BLaER1 (cell line): ENCODE data around the gene HSPBP1.
A peak's percentile ranks its signal among the peaks of the same experiment; 100 is the strongest.

Experiments used
- H3K27ac ChIP-seq: shearing (Covaris generic); formaldehyde crosslinking; 2 replicates; pipeline ENCODE4 v1.8.1; 2022
- H3K27me3 ChIP-seq: shearing (Covaris generic); formaldehyde crosslinking; 2 replicates; pipeline ENCODE4 v1.8.1; 2022
- H3K36me3 ChIP-seq: shearing (Covaris generic); formaldehyde crosslinking; 2 replicates; pipeline ENCODE4 v1.8.1; 2022
- H3K4me1 ChIP-seq: shearing (Covaris generic); formaldehyde crosslinking; 2 replicates; pipeline ENCODE4 v1.8.1; 2022
- H3K4me2 ChIP-seq: shearing (Covaris generic); formaldehyde crosslinking; 2 replicates; pipeline ENCODE4 v1.8.1; 2022
- H3K4me3 ChIP-seq: shearing (Covaris generic); formaldehyde crosslinking; 2 replicates; pipeline ENCODE4 v1.8.1; 2022
- H3K9ac ChIP-seq: shearing (Covaris generic); formaldehyde crosslinking; 2 replicates; pipeline ENCODE4 v1.8.1; 2022
- H3K9me3 ChIP-seq: shearing (Covaris generic); formaldehyde crosslinking; 2 replicates; pipeline ENCODE4 v1.8.1; 2022
- H4K20me1 ChIP-seq: shearing (Covaris generic); formaldehyde crosslinking; 2 replicates; pipeline ENCODE4 v1.8.1; 2022
- Cebpa-rat ChIP-seq: shearing (Covaris generic); IDR thresholded peaks from 2 replicates; pipeline ENCODE4 v1.8.1; 2022

Gene HSPBP1

DNA sequence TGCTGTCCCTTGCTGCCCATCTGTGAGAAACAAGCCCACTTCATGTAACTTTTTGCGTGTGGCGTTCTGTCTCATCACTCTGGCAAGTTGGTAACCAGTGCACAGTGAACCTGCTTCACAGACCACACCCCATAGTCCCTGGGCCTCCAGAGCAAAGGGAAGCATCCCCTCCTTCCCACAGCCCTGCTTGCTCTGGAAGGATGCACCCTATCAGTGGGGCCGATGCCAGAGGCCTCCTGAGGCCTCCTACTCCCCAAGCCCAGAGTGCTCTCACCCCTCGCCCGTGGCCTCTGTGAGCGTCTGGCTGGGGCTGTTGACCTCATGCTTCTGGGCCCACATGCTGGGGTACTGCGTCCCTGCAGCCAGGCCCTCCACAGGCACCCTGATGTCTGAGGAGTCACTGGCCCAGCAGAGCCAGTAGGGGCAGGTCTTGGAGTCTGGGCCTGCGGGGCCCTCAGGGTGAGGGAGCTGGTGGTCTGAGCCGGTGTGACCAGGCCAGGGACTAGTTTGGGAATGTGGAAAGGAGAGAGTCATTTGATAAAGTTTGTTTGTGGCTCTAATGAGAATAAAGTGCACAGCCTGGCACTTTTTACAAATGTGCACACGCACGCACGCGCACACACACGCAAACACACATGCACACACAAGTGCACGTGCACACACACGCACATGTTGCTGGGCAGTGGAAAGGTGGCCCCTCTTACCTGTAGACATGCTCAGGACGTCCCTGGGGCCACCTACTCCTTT lies 56.4 kb downstream of the HSPBP1 start:
- no peaks in the 10 kb centered on the region for H3K9me3 ChIP-seq
- H3K4me2 ChIP-seq: no peak overlapping the region
- no peak overlapping the region for H3K4me3 ChIP-seq
- peaks cover 55% of the 10 kb centered on the region for H3K36me3 ChIP-seq
- no peaks in the 10 kb centered on the region for H3K27me3 ChIP-seq
- peaks cover 95% of the 10 kb centered on the region for H4K20me1 ChIP-seq
- no peaks in the 10 kb centered on the region for H3K4me1 ChIP-seq
- no peak for TF ChIP-seq Cebpa-rat
- H3K27ac ChIP-seq: no peak overlapping the region
- H3K9ac ChIP-seq: no peak overlapping the region

DNA sequence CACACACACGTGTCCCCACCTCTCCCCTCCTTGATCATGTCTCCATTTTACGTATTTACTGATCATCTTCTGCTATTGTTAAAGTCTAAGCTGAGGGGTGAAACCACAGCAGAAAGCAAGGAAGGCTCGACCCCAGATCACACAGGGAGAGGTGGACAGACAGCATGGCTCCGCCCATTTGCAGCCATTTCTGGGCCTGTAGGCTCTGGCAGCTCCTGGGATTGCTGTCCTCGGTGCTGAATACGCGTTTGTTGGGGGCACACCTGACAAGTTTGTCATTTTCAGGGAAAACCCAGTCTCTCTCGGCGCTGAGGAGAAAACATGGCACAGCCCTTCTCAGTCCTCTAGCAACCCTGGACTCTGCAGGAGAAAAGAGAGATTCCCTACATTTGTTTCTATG lies 59.4 kb downstream of the HSPBP1 start:
- peaks cover 26% of the 10 kb centered on the region for H3K36me3 ChIP-seq
- H3K27ac ChIP-seq: no peak overlapping the region
- peaks cover 16% of the 10 kb centered on the region for H3K4me1 ChIP-seq
- peaks cover 82% of the 10 kb centered on the region for H4K20me1 ChIP-seq
- H3K9ac ChIP-seq: no peak overlapping the region
- no peak for TF ChIP-seq Cebpa-rat
- no peak overlapping the region for H3K4me2 ChIP-seq
- no peaks in the 10 kb centered on the region; the same call in 1 of the 2 replicates for H3K9me3 ChIP-seq
- H3K4me3 ChIP-seq: no peak overlapping the region
- 0 out of 2 replicates have a peak, but pooled peaks cover 4% of the 10 kb centered on the region for H3K27me3 ChIP-seq

DNA sequence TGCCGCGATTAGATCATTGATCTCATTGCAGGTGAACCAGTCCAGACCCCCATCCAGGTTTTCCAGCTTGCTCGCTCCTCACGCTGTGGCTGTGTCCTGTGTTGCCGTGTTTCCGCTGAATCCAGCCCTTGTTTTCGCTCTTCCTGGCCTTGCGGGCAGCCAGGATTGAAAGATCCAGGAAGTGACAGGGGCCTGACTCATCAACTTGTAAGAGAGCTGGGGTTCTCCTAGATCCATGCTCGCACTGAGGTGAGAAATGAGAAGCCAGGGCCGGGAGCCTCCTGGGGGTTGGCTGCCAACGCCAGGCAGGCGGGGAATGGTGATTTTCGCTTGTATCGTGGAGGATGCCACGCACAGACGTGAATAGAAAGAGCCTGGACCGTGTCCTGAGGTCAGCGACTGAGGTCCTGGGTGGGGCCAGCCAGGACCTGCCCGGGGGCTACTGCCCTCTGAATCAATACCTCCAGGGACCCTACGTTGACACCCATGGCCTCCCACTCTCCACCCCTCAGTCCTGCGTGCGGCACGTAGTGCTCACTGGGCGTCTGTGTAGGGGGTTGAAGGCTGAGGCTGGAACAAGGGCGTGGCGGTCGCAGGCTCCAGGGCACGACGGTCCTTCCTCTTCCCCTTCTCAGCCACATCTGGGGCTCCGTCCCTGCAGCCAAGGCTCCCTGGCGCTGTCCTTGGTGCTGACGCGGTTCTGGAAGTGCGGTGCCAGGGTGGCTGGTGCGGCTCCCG lies 63.3 kb downstream of the HSPBP1 start:
- H3K27me3 ChIP-seq: 0 out of 2 replicates have a peak, but pooled peaks cover 4% of the 10 kb centered on the region
- peaks cover 18% of the 10 kb centered on the region for H3K9me3 ChIP-seq
- H3K36me3 ChIP-seq: no peaks in the 10 kb centered on the region
- H3K27ac ChIP-seq: no peak overlapping the region
- TF ChIP-seq Cebpa-rat: no peak
- peaks cover 16% of the 10 kb centered on the region for H3K4me1 ChIP-seq
- peak overlapping the region; percentile 77 for H3K4me2 ChIP-seq
- peak overlapping the region; percentile 54; the same call in 1 of the 2 replicates for H3K4me3 ChIP-seq
- H3K9ac ChIP-seq: no peak overlapping the region
- peaks cover 47% of the 10 kb centered on the region for H4K20me1 ChIP-seq

DNA sequence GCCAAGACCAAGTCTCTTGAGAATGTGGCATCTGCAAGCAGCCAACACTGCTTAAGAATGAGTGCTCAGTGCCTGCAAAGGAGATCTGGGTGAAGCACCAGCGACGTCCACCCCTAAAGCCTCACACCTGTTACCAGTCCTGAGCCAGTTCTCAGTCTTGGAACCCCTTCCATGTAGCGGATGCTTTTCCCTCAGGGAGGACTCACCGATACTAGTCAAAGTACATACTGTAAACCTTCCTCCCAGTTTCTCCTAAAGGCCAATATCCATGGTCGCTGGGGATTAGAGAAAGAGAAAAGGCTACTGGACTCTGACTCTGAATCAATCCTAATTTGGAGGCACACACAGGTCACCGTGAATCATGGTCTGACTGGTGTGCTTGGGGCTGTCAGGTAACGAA lies 66.4 kb downstream of the HSPBP1 start:
- Histone ChIP-seq H3K9me3 (peaks cover 18% of the 10 kb centered on the region), H4K20me1 (peaks cover 16% of the 10 kb centered on the region), H3K36me3 (no peaks in the 10 kb centered on the region), H3K27me3 (0 out of 2 replicates have a peak, but pooled peaks cover 4% of the 10 kb centered on the region), H3K4me3 (no peak overlapping the region), H3K4me2 (no peak overlapping the region), H3K4me1 (peaks cover 16% of the 10 kb centered on the region), H3K27ac (no peak overlapping the region), H3K9ac (no peak overlapping the region)
- no peak for TF ChIP-seq Cebpa-rat

DNA sequence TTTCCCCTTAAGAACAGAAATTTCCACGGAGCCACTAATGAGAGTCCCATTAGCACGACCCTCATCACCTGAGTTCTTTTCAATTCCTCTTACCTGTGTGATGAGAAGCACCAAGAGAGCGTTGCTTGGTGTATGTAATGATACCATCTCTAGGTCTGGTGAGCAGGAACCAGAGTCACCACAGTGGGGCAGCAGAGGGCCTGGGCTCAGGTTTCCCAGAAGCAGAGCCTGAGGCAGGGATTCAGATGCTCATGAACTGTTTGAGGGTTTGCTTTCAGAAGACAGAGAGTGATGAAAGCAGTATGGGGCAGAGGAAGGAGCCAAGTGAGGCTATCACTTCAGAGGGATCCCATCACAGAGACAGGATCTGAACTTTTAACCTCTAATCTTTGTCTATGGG lies 67.5 kb downstream of the HSPBP1 start:
- Histone ChIP-seq H3K27ac (no peak overlapping the region), H3K4me1 (peaks cover 14% of the 10 kb centered on the region), H3K9ac (no peak overlapping the region), H3K9me3 (peaks cover 18% of the 10 kb centered on the region), H3K36me3 (no peaks in the 10 kb centered on the region), H3K27me3 (0 out of 2 replicates have a peak, but pooled peaks cover 4% of the 10 kb centered on the region), H3K4me2 (no peak overlapping the region), H4K20me1 (peaks cover 11% of the 10 kb centered on the region), H3K4me3 (no peak overlapping the region)
- no peak for TF ChIP-seq Cebpa-rat
